Naive B cell (primary cell): ENCODE data around the gene APC. TPM values are rescaled to one million over a fixed set of nuclear protein-coding genes. Genes with fewer than 3 reads are reported as not detected.
"Not testable (repeated sequence)": the region's sequence is repeated elsewhere in the genome, so short reads cannot be mapped to it uniquely, and the experiment has no call there.

ENCODE experiments used
- ATAC-seq, 2 donors: fragments of 150-1000 bp; cut with Tn5 transposase; 2 replicates each; pipeline ENCODE4 v1.10.0; 2021; ENCODE audit warnings: low read depth in 2 of 2, mild to moderate bottlenecking in 2 of 2, moderate library complexity in 2 of 2
- DNase-seq: peaks from one replicate; pipeline ENCODE4 v3.0.0; 2022
- H3K27ac Mint-ChIP-seq, 6 donors: one replicate each; pipeline ENCODE4 v1.8.0; 2020 to 2022; ENCODE audit warnings: mild to moderate bottlenecking in 6 of 6, mixed read lengths in 6 of 6, moderate library complexity in 5 of 6, inconsistent platforms in 2 of 6
- H3K27me3 Mint-ChIP-seq, 3 donors: one replicate each; pipeline ENCODE4 v1.8.0; 2021 to 2022; ENCODE audit warnings: mixed read lengths in 3 of 3, mild to moderate bottlenecking in 1 of 3
- H3K36me3 Mint-ChIP-seq, 2 donors: one replicate each; pipeline ENCODE4 v1.8.0; 2020 to 2022; ENCODE audit warnings: mixed read lengths in 2 of 2, inconsistent platforms in 1 of 2, mild to moderate bottlenecking in 1 of 2
- H3K4me1 Mint-ChIP-seq, 3 donors: one replicate each; pipeline ENCODE4 v1.8.0; 2020 to 2022; ENCODE audit warnings: mixed read lengths in 3 of 3, inconsistent platforms in 1 of 3, mild to moderate bottlenecking in 1 of 3, moderate library complexity in 1 of 3
- H3K4me3 Mint-ChIP-seq, 8 donors: one replicate each; pipeline ENCODE4 v1.8.0; 2020 to 2022; ENCODE audit warnings: mild to moderate bottlenecking in 8 of 8, mixed read lengths in 8 of 8, moderate library complexity in 8 of 8, inconsistent platforms in 2 of 8
- H3K9me3 Mint-ChIP-seq, 7 donors: one replicate each; pipeline ENCODE4 v1.8.0; 2020 to 2022; ENCODE audit warnings: mixed read lengths in 7 of 7, mild to moderate bottlenecking in 5 of 7, inconsistent platforms in 2 of 7, moderate library complexity in 1 of 7
- polyA plus RNA-seq, 6 donors: library from polyadenylated mRNA; unstranded; fragments of 300-500 nt; fragmentation: Illumina TruSeq; gene quantifications; one replicate each; pipeline ENCODE4 v1.2.3, GENCODE V29; 2021; ENCODE audit warnings: low read depth in 6 of 6

The APC gene
- polyA plus RNA-seq, 6 donors from 2014 or later, result 18.3 to 47.4 (median 23.9) TPM

DNA sequence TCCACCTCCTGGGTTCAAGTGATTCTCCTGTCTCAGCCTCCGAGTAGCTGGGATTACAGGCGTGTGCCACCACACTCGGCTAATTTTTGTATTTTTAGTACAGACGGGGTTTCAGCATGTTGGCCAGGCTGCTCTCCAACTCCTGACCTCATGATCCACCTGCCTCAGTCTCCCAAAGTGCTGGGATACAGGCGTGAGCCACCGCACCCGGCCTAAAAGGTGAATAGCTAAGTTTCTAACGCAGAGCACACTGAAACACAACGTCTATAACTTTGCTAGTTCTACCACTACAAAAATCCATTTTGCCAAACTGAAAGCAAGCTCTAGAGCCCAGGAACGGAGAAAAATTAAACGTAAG is 122.9 kb downstream of the APC start:
- Mint-ChIP-seq H3K4me1 (peaks cover 9 to 39% (median 23%) of the 10 kb centered on the region in 3 donors), H3K27ac (peak overlapping the region; percentile 96 to 99 (median 98)), H3K27me3 (peaks cover 18 to 23% (median 22%) of the 10 kb centered on the region in 3 donors), H3K4me3 (peak overlapping the region; percentile 95 to 99 (median 98))
- H3K9me3 Mint-ChIP-seq, H3K36me3 Mint-ChIP-seq, DNase-seq, ATAC-seq: not testable (repeated sequence)

DNA sequence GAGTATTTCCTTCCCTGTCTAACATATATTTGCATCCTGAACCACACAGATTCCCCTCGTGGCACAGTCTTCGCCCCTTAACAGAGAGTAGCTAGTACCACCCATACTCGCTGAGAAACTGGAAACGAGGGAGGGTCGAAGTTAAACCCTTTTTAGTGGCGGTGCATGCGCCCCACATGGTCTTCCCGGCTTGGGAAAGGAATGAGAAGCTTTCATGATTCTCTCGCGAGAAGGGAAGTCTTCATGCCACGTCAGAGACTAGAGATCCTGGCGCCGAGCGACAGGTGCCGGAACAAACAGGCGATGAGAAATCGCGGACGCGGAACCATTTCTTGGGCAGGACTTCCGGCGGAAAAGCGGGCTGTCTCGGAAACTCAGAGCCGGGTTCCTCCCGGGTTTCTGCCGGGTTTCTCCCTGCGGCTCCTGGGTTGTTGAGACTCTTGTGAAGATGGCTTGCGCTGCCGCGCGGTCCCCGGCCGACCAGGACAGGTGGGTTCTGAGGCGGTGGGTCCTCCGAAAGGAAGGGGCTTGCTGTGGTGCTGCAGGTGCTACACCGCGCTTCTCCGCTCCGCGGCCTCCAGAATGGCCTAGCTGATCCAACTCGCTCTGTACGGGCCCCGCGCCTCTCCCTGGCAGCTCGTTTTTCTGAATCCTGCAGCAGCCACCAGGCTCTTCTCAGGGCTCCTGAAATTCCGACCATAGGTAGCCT is 123.4 kb downstream of the APC start, which contains the start of gene SRP19:
Gene SRP19, plus strand, starts transcription at position 359 of the 709 bp plus-strand sequence. Its CDS starts 90 bp downstream, at position 449.
- Mint-ChIP-seq H3K27ac (peak within 1 kb of the TSS; percentile 96 to 99 (median 98)), H3K4me3 (peak within 1 kb of the TSS; percentile 95 to 99 (median 98)), H3K36me3 (no peaks in the 10 kb centered on the region), H3K27me3 (peaks cover 12 to 18% (median 17%) of the 10 kb centered on the region in 3 donors), H3K4me1 (peaks cover 9 to 39% (median 23%) of the 10 kb centered on the region in 3 donors), H3K9me3 (peaks cover 0 to 4% (median 0%) of the 10 kb centered on the region in 7 donors)
- ATAC-seq (peak; percentile 93 to 96), DNase-seq (peak; percentile 88)

GRCh38 chr5:112861638-112861985 is 123.9 kb downstream of the APC start:
- H3K27ac Mint-ChIP-seq, result peak overlapping the region; percentile 96 to 99 (median 98)
- H3K4me1 Mint-ChIP-seq, result peaks cover 9 to 39% (median 23%) of the 10 kb centered on the region in 3 donors
- peak overlapping the region; percentile 95 to 99 (median 98) for H3K4me3 Mint-ChIP-seq
- DNase-seq (no peak), ATAC-seq (no peak)
- H3K36me3 Mint-ChIP-seq, result no peaks in the 10 kb centered on the region
- no peaks in the 10 kb centered on the region for H3K9me3 Mint-ChIP-seq
- peaks cover 8 to 12% (median 11%) of the 10 kb centered on the region in 3 donors for H3K27me3 Mint-ChIP-seq

DNA sequence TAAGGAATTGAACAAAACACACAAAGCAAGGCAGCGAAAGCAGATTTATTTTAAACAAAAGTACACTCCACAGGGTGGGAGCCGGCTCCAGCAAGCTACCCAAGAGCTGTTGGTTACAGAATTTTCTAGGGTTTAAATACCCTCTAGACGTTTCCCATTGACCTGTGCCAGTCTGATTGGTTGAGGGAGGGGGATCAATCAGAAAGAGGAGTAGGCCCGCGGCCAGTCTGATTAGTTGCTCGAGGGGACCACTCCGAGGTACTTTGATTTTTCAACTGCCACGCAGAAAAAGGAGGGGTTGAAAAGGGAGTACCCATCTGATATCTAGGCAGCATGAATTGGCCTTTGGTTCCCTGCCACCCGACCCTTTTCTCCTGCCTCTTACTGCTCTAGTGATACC is 124.4 kb downstream of the APC start:
- H3K36me3 Mint-ChIP-seq, result no peaks in the 10 kb centered on the region
- ATAC-seq (no peak), DNase-seq (no peak)
- H3K9me3 Mint-ChIP-seq, result no peaks in the 10 kb centered on the region
- H3K27ac Mint-ChIP-seq, result peak overlapping the region in 3 of 6 donors; percentile 60 to 97 (median 80)
- H3K4me3 Mint-ChIP-seq, result peak overlapping the region; percentile 95 to 99 (median 98)
- peaks cover 9 to 39% (median 23%) of the 10 kb centered on the region in 3 donors for H3K4me1 Mint-ChIP-seq
- peaks cover 8 to 11% (median 10%) of the 10 kb centered on the region in 3 donors for H3K27me3 Mint-ChIP-seq

- ATAC-seq, result no peak
- Mint-ChIP-seq H3K36me3 (no peaks in the 10 kb centered on the region), H3K9me3 (no peaks in the 10 kb centered on the region), H3K4me1 (peaks cover 9 to 39% (median 23%) of the 10 kb centered on the region in 3 donors), H3K27ac (peak overlapping the region in 2 of 6 donors; percentile 73 to 74), H3K27me3 (peaks cover 0 to under 1% (median 0%) of the 10 kb centered on the region in 3 donors), H3K4me3 (peak overlapping the region in 6 of 8 donors; percentile 24 to 96 (median 58))
- no peak for DNase-seq
Measured at GRCh38 chr5:112863549-112863948, 125.9 kb downstream of the APC start.

DNA sequence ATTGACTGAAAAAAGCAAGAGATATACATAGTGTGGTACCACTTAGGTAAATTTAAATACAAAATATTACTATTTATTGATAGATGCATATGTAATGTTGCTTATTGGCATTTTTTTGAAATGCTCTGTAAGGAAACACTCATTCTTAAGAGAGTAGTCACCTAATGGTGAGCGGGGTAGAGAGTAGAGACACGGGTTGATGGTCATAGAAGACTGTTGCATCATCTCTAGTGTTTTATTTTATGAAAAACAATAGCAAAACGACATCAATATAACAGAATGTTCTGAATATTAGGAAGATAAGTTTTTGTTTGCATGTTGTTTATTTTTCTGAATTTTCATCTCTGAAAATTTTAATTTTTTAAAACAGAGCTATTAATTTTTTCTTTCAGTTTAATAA is 127.4 kb downstream of the APC start:
- Mint-ChIP-seq H3K36me3 (peaks cover 0 to 10% of the 10 kb centered on the region in 2 donors), H3K4me1 (peaks cover 9 to 39% (median 27%) of the 10 kb centered on the region in 3 donors), H3K9me3 (no peaks in the 10 kb centered on the region), H3K4me3 (no peak overlapping the region), H3K27ac (no peak overlapping the region), H3K27me3 (no peaks in the 10 kb centered on the region)
- DNase-seq (no peak), ATAC-seq (no peak)

GRCh38 chr5:112866739-112867138 is 129.1 kb downstream of the APC start:
- Mint-ChIP-seq H3K4me1 (peaks cover 5 to 24% (median 21%) of the 10 kb centered on the region in 3 donors), H3K9me3 (no peaks in the 10 kb centered on the region), H3K27ac (peak overlapping the region in 3 of 6 donors; percentile 11 to 37 (median 19)), H3K27me3 (no peaks in the 10 kb centered on the region), H3K4me3 (no peak overlapping the region), H3K36me3 (peaks cover 0 to 10% of the 10 kb centered on the region in 2 donors)
- ATAC-seq (no peak), DNase-seq (no peak)

DNA sequence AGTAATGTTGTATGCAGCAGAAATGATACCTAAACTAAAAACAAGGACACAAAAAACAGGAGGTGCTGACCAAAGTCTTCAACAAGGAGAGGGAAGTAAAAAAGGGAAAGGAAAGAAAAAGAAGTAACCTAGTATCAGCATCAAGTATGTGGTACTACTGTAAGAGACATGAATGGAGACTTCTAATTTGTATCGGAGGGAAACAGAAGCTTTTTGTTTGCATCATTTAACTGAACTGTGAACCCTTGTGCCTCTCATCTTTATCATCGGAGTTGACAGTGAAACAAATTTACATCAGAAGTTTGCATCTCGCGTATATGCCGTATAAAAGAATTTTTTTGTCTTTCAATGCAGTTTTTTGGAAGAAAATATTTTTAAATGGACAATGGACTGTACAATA is 129.7 kb downstream of the APC start:
- H3K27ac Mint-ChIP-seq, result peak overlapping the region in 4 of 6 donors; percentile 2 to 72 (median 28)
- H3K36me3 Mint-ChIP-seq, result peaks cover 0 to 10% of the 10 kb centered on the region in 2 donors
- no peak overlapping the region for H3K4me3 Mint-ChIP-seq

GRCh38 chr5:112869948-112870347 is 132.3 kb downstream of the APC start:
- no peak for ATAC-seq
- DNase-seq, result no peak
- Mint-ChIP-seq H3K9me3 (no peaks in the 10 kb centered on the region), H3K27me3 (no peaks in the 10 kb centered on the region), H3K36me3 (peaks cover 0 to 10% of the 10 kb centered on the region in 2 donors), H3K27ac (peak overlapping the region in 2 of 6 donors; percentile 57 to 63), H3K4me1 (peaks cover 4 to 10% (median 7%) of the 10 kb centered on the region in 3 donors), H3K4me3 (no peak overlapping the region)

More for the DNA sequence above, 129.7 kb downstream of the APC start:
- Mint-ChIP-seq H3K27me3 (no peaks in the 10 kb centered on the region), H3K9me3 (no peaks in the 10 kb centered on the region), H3K4me1 (peaks cover 3 to 17% (median 17%) of the 10 kb centered on the region in 3 donors)
- ATAC-seq, result no peak
- DNase-seq, result no peak

DNA sequence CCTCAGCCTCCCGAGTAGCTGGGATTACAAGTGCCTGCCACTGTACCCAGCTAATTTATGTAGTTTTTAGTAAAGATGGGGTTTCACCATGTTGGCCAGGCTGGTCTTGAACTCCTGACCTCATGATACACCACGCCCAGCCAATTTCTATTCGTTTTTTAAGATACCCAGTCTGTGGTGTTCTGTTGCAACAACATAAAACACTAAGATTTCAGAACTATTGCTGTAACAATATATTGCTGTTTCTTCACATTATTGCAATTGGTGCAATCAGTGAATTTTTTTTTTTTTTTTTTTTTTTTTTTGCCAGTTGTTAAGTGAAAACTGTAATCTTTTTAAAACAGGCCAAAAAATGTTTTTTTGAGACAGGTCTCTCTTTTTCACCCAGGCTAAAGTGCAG is 133.3 kb downstream of the APC start:
- Mint-ChIP-seq H3K27ac (peak overlapping the region in 1 of 6 donors; percentile 82), H3K4me1 (peaks cover 4 to 10% (median 7%) of the 10 kb centered on the region in 3 donors)
- DNase-seq, result no peak

DNA sequence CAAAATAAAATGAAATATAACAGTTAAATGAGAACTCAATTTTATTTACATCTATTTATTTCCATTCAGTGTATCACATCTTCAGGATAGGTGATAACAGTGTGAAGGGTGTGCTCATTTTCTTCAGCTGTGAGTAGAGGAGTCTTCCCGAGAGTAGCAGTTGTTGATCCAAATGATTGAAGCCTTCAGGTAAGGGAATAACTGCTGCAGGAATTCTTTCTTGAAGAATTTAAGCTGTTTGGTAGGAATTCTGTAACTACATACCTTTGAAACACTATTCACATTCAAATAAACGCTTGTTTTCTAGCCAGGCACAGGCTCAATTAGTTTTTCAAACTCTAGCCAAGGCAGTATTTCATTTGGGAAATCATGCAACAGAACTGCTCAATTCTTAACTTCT is 138.7 kb downstream of the APC start:
- Mint-ChIP-seq H3K4me1 (peaks cover 5 to 7% (median 6%) of the 10 kb centered on the region in 3 donors), H3K27me3 (no peaks in the 10 kb centered on the region), H3K9me3 (no peaks in the 10 kb centered on the region)

More for the DNA sequence above, 133.3 kb downstream of the APC start:
- no peak overlapping the region for H3K4me3 Mint-ChIP-seq
- H3K9me3 Mint-ChIP-seq, result no peaks in the 10 kb centered on the region
- ATAC-seq, result no peak
- H3K36me3 Mint-ChIP-seq, result peaks cover 0 to 10% of the 10 kb centered on the region in 2 donors
- no peaks in the 10 kb centered on the region for H3K27me3 Mint-ChIP-seq

DNA sequence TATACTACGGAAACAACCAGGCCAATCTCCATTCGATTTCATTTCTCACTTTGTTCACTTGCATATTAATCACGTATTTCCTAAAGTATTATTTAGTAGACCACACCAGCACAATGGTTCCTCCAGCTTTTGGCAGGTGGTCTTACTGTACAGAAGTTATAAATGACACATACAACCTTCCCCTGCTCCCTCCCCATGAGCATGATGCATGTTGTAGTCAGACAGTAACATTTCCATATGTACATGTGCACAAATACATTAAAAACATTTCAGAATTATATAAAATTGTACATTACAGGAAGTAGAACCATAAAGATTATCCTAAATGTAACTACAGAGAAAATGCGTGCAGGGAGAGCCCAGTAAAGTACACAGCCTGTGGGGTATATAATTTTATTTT is 140.4 kb downstream of the APC start:
- DNase-seq, result no peak
- H3K9me3 Mint-ChIP-seq, result no peaks in the 10 kb centered on the region
- H3K4me1 Mint-ChIP-seq, result peaks cover 4 to 6% (median 5%) of the 10 kb centered on the region in 3 donors
- no peak for ATAC-seq
- H3K27ac Mint-ChIP-seq, result peak overlapping the region in 1 of 6 donors; percentile 75
- no peak overlapping the region for H3K4me3 Mint-ChIP-seq
- H3K27me3 Mint-ChIP-seq, result no peaks in the 10 kb centered on the region
- peaks cover 0 to 6% of the 10 kb centered on the region in 2 donors for H3K36me3 Mint-ChIP-seq

More for the DNA sequence above, 138.7 kb downstream of the APC start:
- no peak overlapping the region for H3K4me3 Mint-ChIP-seq
- H3K36me3 Mint-ChIP-seq, result peaks cover 0 to 6% of the 10 kb centered on the region in 2 donors
- no peak overlapping the region for H3K27ac Mint-ChIP-seq
- ATAC-seq (no peak), DNase-seq (no peak)

GRCh38 chr5:112878760-112879159 is 141.1 kb downstream of the APC start:
- Mint-ChIP-seq H3K27ac (peak overlapping the region in 4 of 6 donors; percentile 0 to 36 (median 30)), H3K4me1 (peaks cover under 1 to 4% (median under 1%) of the 10 kb centered on the region in 3 donors), H3K27me3 (no peaks in the 10 kb centered on the region), H3K9me3 (no peaks in the 10 kb centered on the region), H3K36me3 (peaks cover 0 to 6% of the 10 kb centered on the region in 2 donors), H3K4me3 (no peak overlapping the region)
- no peak for ATAC-seq
- DNase-seq, result no peak
